HepG2 (cell line): ENCODE data around the gene MUC4.

Source experiments
- HDAC6 ChIP-seq: fragments of 200-600 bp; sonication (generic); IDR thresholded peaks from 2 replicates; pipeline ENCODE4 v1.7.0; 2017; ENCODE audit warnings: mild to moderate bottlenecking, antibody characterized with exemption, low read length, low read depth
- KAT8 ChIP-seq: IDR thresholded peaks from 2 replicates; pipeline ENCODE4 v1.6.1; 2016; ENCODE audit warnings: missing genetic modification reagents, missing compliant biosample characterization
- KDM1A ChIP-seq: IDR thresholded peaks from 2 replicates; pipeline ENCODE4 v1.6.1; 2016; ENCODE audit warnings: missing compliant biosample characterization
- MXD4 ChIP-seq: IDR thresholded peaks from 2 replicates; pipeline ENCODE4 v1.6.1; 2016; ENCODE audit warnings: mild to moderate bottlenecking, missing biosample characterization, missing genetic modification reagents
- SNAPC5 ChIP-seq: sonication (generic); formaldehyde crosslinking; IDR thresholded peaks from 2 replicates; pipeline ENCODE4 v1.8.1; 2023; ENCODE audit warnings: mild to moderate bottlenecking, missing genetic modification reagents, borderline replicate concordance
- SP1 ChIP-seq, 2 experiments: fragments of 450-650 bp in 1 of 2; sonication (generic) in 1 of 2; formaldehyde crosslinking in 1 of 2; IDR thresholded peaks; 2 replicates each; pipeline versions ENCODE4 v1.4.0 to v1.6.1; 2016 to 2020; ENCODE audit warnings: missing genetic modification reagents in 1 of 2

GRCh38 chr3:195717852-195718476 lies 93.8 kb downstream of the MUC4 start:
- no peak for TF ChIP-seq KDM1A
- no peak for TF ChIP-seq SP1 (IDR thresholded peaks at IDR 0.05)
- TF ChIP-seq SP1 (CRISPR knock-in tag; IDR thresholded peaks at IDR 0.05), result no peak
- no peak for TF ChIP-seq HDAC6
- TF ChIP-seq MXD4 (CRISPR knock-in tag), result no peak
- no peak for TF ChIP-seq SNAPC5
- TF ChIP-seq KAT8 (CRISPR knock-in tag), result no peak
